ENCODE data around the gene FGF10.
A peak's percentile ranks its signal among the peaks of the same experiment; 100 is the strongest.

Gene FGF10

GRCh38 chr5:44356231-44356630, 33.0 kb downstream of the FGF10 start:
- no peak for TF ChIP-seq CTCF (IDR thresholded peaks at IDR 0.05)

GRCh38 chr5:44345871-44346270, 43.3 kb downstream of the FGF10 start:
- no peak for TF ChIP-seq CTCF (IDR thresholded peaks at IDR 0.05)

GRCh38 chr5:44336708-44337107, 52.5 kb downstream of the FGF10 start:
- TF ChIP-seq CTCF (IDR thresholded peaks at IDR 0.05) = no peak

- no peak for TF ChIP-seq CTCF (IDR thresholded peaks at IDR 0.05)
Observed at GRCh38 chr5:44334622-44335021, 54.6 kb downstream of the FGF10 start.

GRCh38 chr5:44332285-44332971, 56.8 kb downstream of the FGF10 start:
- TF ChIP-seq CTCF (IDR thresholded peaks at IDR 0.05) = peak; percentile 74

GRCh38 chr5:44331471-44332050, 57.7 kb downstream of the FGF10 start:
- TF ChIP-seq CTCF (IDR thresholded peaks at IDR 0.05) = no peak

- TF ChIP-seq CTCF (IDR thresholded peaks at IDR 0.05) = no peak
Observed at GRCh38 chr5:44329716-44330115, 59.5 kb downstream of the FGF10 start.

Measured in LNCAP (cell line).